ENCODE measurements around the gene MYO18A.

MYO18A gene

DNA sequence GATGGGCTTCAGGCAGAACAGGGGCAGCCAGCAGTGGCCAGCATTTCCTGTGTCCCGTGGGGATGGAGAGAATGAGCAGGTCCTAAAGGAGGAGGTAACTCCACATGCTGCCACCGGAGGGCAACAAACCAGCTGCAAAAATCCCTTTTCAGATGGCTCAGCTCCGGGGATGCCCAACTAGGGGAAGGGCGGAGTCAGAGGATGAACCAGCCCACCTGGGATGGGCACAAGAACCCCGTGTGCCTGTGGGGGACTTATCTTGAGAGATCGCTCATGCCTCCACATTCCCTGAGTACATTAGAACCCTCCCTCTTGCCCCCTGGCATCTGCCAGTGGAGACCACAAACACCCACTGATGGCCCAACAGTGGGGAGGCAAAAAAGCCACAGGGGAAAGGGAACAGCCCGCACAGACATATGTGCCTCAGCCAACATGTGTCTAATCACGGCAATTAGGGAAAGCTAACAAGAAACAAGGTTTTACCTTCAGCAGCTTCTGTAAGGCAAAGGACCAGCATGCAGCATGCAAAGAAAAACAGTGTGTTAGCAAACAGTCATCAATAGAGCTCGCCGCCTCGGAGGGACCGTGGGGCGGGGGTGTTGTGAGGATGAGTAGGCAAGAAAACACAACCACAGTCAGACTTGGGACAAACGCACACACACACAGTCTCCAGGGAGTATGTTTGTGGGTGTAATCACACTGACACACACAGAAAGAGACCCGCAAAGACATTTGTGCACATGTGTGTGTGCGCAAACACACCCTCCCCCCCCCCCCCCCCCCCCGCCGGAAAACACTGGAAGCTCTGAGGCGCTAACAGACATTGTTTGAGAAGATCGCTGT, 64.0 kb downstream of the MYO18A start (continued):
- peak; percentile 52 for TF ChIP-seq ZIC2 (tag by site-specific recombination; IDR thresholded peaks at IDR 0.05)
- TF ChIP-seq, protein P1, sequence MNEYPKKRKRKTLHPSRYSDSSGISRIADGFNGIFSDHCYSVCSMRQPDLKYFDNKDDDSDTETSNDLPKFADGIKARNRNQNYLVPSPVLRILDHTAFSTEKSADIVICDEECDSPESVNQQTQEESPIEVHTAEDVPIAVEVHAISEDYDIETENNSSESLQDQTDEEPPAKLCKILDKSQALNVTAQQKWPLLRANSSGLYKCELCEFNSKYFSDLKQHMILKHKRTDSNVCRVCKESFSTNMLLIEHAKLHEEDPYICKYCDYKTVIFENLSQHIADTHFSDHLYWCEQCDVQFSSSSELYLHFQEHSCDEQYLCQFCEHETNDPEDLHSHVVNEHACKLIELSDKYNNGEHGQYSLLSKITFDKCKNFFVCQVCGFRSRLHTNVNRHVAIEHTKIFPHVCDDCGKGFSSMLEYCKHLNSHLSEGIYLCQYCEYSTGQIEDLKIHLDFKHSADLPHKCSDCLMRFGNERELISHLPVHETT (tag by site-specific recombination; IDR thresholded peaks at IDR 0.05), result no peak
- no peak for TF ChIP-seq PRDM1 (tag by site-specific recombination; IDR thresholded peaks at IDR 0.05)
- no peak for TF ChIP-seq ZNF266 (tag by site-specific recombination; IDR thresholded peaks at IDR 0.05; ENCODE audit: low read depth)
- TF ChIP-seq, protein P2, sequence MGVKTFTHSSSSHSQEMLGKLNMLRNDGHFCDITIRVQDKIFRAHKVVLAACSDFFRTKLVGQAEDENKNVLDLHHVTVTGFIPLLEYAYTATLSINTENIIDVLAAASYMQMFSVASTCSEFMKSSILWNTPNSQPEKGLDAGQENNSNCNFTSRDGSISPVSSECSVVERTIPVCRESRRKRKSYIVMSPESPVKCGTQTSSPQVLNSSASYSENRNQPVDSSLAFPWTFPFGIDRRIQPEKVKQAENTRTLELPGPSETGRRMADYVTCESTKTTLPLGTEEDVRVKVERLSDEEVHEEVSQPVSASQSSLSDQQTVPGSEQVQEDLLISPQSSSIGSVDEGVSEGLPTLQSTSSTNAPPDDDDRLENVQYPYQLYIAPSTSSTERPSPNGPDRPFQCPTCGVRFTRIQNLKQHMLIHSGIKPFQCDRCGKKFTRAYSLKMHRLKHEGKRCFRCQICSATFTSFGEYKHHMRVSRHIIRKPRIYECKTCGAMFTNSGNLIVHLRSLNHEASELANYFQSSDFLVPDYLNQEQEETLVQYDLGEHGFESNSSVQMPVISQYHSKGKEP (tag by site-specific recombination; IDR thresholded peaks at IDR 0.05), result no peak
- no peak for TF ChIP-seq HOXC10 (CRISPR knock-in tag; IDR thresholded peaks at IDR 0.05)
- TF ChIP-seq OSR2 (tag by site-specific recombination; IDR thresholded peaks at IDR 0.05), result no peak
- no peak for TF ChIP-seq ZFP37 (tag by site-specific recombination; IDR thresholded peaks at IDR 0.05)
- 0 out of 2 replicates have a peak, but pooled peaks have one; percentile 35 for TF ChIP-seq ZNF366 (tag by site-specific recombination; conservative IDR thresholded peaks at IDR 0.05)

DNA sequence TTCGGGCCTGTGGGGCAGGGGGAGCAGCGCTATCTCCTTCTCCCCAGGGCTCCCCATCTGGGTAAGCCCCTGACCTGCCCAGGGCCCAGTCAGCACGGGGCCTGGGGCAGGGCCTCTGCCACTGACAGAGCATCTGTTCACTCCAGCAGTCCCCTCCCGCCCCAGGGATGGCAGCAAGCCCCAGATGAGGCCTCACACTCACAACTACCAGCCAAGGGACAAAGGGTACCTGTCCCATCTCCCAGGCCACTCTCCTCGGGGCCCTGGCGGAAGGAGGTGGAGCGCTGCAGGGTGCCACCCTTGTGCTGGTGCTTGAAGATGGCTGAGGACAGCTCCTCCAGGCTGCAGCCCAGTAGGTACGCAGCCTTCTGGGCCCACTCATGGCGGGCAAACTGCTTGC, 64.8 kb downstream of the MYO18A start:
- CTCF ChIA-PET, result interaction anchor here (0.7 to 16.5 kb wide), 28 partner anchors 9 to 411 kb away, joined by 3 to 680 read pairs (median 8); partner anchors contain the start of genes PHF12 and TLCD1
- H3K4me1 ChIP-seq (ENCODE audit: control insufficient read depth, insufficient read depth, low read length), result no peaks in the 10 kb centered on the region
- H3K36me3 ChIP-seq (ENCODE audit: control insufficient read depth in 2 of 2, insufficient read depth in 1 of 2, low read length in 2 of 2), result peaks cover 0 to 41% of the 10 kb centered on the region in 2 experiments; a peak in 2 of 3 replicates
- no peak overlapping the region for H3K4me3 ChIP-seq (ENCODE audit: low read depth, low read length)
- H3K27ac ChIP-seq (ENCODE audit: extremely low read depth, low read depth, low read length), result no peak overlapping the region
- POLR2A ChIA-PET, result no interaction called here
- no peaks in the 10 kb centered on the region for H3K9me3 ChIP-seq (ENCODE audit: control insufficient read depth, insufficient read depth, low read depth, low read length)
- TF ChIP-seq ZNF433 (tag by site-specific recombination; IDR thresholded peaks at IDR 0.05; ENCODE audit: low read depth), result no peak
- TF ChIP-seq, protein P3, sequence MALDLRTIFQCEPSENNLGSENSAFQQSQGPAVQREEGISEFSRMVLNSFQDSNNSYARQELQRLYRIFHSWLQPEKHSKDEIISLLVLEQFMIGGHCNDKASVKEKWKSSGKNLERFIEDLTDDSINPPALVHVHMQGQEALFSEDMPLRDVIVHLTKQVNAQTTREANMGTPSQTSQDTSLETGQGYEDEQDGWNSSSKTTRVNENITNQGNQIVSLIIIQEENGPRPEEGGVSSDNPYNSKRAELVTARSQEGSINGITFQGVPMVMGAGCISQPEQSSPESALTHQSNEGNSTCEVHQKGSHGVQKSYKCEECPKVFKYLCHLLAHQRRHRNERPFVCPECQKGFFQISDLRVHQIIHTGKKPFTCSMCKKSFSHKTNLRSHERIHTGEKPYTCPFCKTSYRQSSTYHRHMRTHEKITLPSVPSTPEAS (tag by site-specific recombination; IDR thresholded peaks at IDR 0.05), result no peak
- TF ChIP-seq, protein P4, sequence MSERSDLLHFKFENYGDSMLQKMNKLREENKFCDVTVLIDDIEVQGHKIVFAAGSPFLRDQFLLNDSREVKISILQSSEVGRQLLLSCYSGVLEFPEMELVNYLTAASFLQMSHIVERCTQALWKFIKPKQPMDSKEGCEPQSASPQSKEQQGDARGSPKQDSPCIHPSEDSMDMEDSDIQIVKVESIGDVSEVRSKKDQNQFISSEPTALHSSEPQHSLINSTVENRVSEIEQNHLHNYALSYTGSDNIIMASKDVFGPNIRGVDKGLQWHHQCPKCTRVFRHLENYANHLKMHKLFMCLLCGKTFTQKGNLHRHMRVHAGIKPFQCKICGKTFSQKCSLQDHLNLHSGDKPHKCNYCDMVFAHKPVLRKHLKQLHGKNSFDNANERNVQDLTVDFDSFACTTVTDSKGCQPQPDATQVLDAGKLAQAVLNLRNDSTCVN (tag by site-specific recombination; optimal IDR thresholded peaks at IDR 0.05), result no peak
- TF ChIP-seq, protein P5, sequence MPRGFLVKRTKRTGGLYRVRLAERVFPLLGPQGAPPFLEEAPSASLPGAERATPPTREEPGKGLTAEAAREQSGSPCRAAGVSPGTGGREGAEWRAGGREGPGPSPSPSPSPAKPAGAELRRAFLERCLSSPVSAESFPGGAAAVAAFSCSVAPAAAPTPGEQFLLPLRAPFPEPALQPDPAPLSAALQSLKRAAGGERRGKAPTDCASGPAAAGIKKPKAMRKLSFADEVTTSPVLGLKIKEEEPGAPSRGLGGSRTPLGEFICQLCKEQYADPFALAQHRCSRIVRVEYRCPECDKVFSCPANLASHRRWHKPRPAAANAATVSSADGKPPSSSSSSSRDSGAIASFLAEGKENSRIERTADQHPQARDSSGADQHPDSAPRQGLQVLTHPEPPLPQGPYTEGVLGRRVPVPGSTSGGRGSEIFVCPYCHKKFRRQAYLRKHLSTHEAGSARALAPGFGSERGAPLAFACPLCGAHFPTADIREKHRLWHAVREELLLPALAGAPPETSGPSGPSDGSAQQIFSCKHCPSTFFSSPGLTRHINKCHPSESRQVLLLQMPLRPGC (tag by site-specific recombination; IDR thresholded peaks at IDR 0.05), result no peak
- no peak for TF ChIP-seq ZNF24 (tag by site-specific recombination; IDR thresholded peaks at IDR 0.05)
- TF ChIP-seq, protein P6, sequence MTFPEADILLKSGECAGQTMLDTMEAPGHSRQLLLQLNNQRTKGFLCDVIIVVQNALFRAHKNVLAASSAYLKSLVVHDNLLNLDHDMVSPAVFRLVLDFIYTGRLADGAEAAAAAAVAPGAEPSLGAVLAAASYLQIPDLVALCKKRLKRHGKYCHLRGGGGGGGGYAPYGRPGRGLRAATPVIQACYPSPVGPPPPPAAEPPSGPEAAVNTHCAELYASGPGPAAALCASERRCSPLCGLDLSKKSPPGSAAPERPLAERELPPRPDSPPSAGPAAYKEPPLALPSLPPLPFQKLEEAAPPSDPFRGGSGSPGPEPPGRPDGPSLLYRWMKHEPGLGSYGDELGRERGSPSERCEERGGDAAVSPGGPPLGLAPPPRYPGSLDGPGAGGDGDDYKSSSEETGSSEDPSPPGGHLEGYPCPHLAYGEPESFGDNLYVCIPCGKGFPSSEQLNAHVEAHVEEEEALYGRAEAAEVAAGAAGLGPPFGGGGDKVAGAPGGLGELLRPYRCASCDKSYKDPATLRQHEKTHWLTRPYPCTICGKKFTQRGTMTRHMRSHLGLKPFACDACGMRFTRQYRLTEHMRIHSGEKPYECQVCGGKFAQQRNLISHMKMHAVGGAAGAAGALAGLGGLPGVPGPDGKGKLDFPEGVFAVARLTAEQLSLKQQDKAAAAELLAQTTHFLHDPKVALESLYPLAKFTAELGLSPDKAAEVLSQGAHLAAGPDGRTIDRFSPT (tag by site-specific recombination; IDR thresholded peaks at IDR 0.05), result no peak
- no peak for TF ChIP-seq ZNF16 (tag by site-specific recombination; IDR thresholded peaks at IDR 0.05; ENCODE audit: low read depth)
- no peak for TF ChIP-seq MZF1 (tag by site-specific recombination; IDR thresholded peaks at IDR 0.05; ENCODE audit: borderline replicate concordance)

Data from HEK293 (cell line).